ENCODE measurements around the gene TGFB1I1. TPM values are rescaled to one million over a fixed set of nuclear protein-coding genes. Genes with fewer than 3 reads are reported as not detected.
A peak's percentile ranks its signal among the peaks of the same experiment; 100 is the strongest.

Gene TGFB1I1
- total and polyA plus RNA-seq, 2 of the 13 experiments (the other 11 are each of a cell fraction or from before 2014, with no cell fraction given) = 0.80 to 2.9 TPM

- Histone ChIP-seq H3K9me3 (ENCODE audit: low read length) (no peaks in the 10 kb centered on the region), H3K27me3 (ENCODE audit: control insufficient read depth in 1 of 2, insufficient read depth in 2 of 2, low read length in 2 of 2) (no peaks in the 10 kb centered on the region; a peak in 1 of 5 replicates), H3K4me1 (ENCODE audit: insufficient read depth, low read length) (peaks cover 20% of the 10 kb centered on the region), H3K27ac (ENCODE audit: extremely low read length, insufficient read depth, low read length) (no peak overlapping the region), H4K20me1 (ENCODE audit: insufficient read depth, low read length) (peaks cover 22% of the 10 kb centered on the region), H3K4me2 (ENCODE audit: low read depth, low read length) (no peak overlapping the region), H3K9ac (ENCODE audit: insufficient read depth, low read depth, low read length) (no peak overlapping the region), H3K36me3 (replicated peaks in 1 of 2; ENCODE audit: control insufficient read depth in 1 of 2, insufficient read depth in 2 of 2, low read length in 2 of 2) (peaks cover 33 to 50% of the 10 kb centered on the region in 2 experiments), H3K79me2 (ENCODE audit: insufficient read depth, low read length) (peaks cover 27% of the 10 kb centered on the region), H2AFZ (ENCODE audit: low read length) (no peak overlapping the region), H3K4me3 (replicated peaks in 1 of 3; ENCODE audit: insufficient read depth in 1 of 3, low read depth in 2 of 3, low read length in 3 of 3) (no peak overlapping the region)
- no peak for DNase-seq (ENCODE audit: low spot score)
- no TSS peak for BruUV-seq (replicated peaks)
- intact Hi-C loops (cut with micrococcal nuclease; ENCODE audit: unreplicated experiment) = no loop called here
- FAIRE-seq = no peak
- ChIA-PET CTCF (ENCODE audit: low intra/inter-chr PET ratio, low total read pairs) (no interaction called here), POLR2A (interaction anchor here (8.3 kb wide), 1 partner anchor 14 kb away, joined by 110 read pairs; no protein-coding TSS in a partner anchor)
- in situ Hi-C loops (cut with HindIII; ENCODE audit: extremely low pct_ligation_motif_present, low pct_unique_long_range_greater_than_20kb) = no loop called here
- ATAC-seq = no peak
- 93% methylated on average over 34 of the region's 35 CpGs for WGBS (ENCODE audit: low lambda C conversion rate)
- TF ChIP-seq ZNF670 (CRISPR knock-in tag; IDR thresholded peaks at IDR 0.05; ENCODE audit: borderline replicate concordance) (no peak), AHDC1 (CRISPR knock-in tag; IDR thresholded peaks at IDR 0.05; ENCODE audit: borderline replicate concordance) (no peak), ZNF484 (CRISPR knock-in tag; IDR thresholded peaks at IDR 0.05; ENCODE audit: borderline replicate concordance, low read depth) (no peak), ZNF20 (CRISPR knock-in tag; IDR thresholded peaks at IDR 0.05) (no peak), ZNF687 (CRISPR knock-in tag; IDR thresholded peaks at IDR 0.05) (peak; percentile 24; the same call in 1 of the 2 replicates), ZNF451 (CRISPR knock-in tag; IDR thresholded peaks at IDR 0.05) (no peak), AGO2 (optimal IDR thresholded peaks at IDR 0.05; ENCODE audit: low read depth, low read length) (peak; percentile 70), RBFOX2 (IDR thresholded peaks at IDR 0.05; ENCODE audit: low read depth, low read length) (peak; percentile 63; the same call in 1 of the 2 replicates), ZNF543 (CRISPR knock-in tag; IDR thresholded peaks at IDR 0.05) (no peak)
Observed at GRCh38 chr16:31461921-31462804, 9.8 kb upstream of the TGFB1I1 start.
